DMS 273 treated with DMSO at 0.1 percent for 48 hours (cell line): ENCODE data around the gene BPIFB4.
"Not testable (repeated sequence)": the region's sequence is repeated elsewhere in the genome, so short reads cannot be mapped to it uniquely, and the experiment has no call there.

Experiments used
- DNase-seq: peaks from one replicate; lab custom pipeline; 2025; lab: John Stamatoyannopoulos, UW

Gene BPIFB4

DNA sequence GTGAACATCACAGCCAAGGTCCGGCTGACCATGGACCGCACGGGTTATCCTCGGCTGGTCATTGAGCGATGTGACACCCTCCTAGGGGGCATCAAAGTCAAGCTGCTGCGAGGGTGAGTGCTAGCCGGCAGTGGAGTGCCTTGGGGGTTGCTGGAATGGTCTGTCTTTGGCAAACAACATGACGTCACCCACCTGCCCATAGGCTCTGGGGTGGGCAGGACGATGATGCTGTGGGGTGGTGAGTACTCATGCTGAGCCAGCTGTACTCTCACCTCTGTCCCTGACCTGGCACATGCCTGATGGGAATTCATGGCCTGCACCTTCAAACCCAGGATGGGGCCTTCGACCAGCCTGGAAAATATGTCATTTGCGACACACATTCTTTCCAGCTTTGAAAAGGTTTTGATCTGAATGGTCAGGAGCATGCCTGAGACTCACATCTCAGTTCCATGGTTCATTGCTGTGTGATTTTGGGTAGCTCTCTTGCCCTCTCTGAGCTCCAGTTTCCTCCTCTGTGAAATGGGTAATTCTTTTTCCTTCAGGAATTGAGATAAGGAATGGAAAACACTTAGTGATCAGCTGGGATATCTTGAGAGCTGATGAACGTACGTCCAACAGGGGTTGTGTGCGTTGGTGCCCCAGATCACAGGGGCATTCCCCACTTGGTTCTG lies 6.7 kb downstream of the BPIFB4 start:
- DNase-seq = no peak

- DNase-seq = no peak
These were observed 11.7 kb downstream of the BPIFB4 start for GRCh38 chr20:33091147-33091546.

- DNase-seq = no peak
These were observed 12.2 kb downstream of the BPIFB4 start for GRCh38 chr20:33091693-33092092.

DNA sequence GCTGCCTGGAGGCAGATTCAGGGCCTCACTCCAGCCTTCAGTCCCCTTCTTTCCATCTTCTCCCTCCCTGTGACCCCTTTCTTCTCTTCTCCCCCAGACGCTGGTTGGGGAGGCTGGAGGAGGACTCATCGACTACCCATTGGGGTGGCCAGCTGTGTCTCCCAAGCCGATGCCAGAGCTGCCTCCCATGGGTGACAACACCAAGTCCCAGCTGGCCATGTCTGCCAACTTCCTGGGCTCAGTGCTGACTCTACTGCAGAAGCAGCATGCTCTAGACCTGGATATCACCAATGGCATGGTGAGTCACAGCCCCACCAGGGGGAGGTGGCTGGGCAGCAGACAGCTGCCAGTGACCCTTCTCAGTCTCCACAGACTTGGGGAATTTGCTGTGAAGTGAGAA lies 12.9 kb downstream of the BPIFB4 start:
- no peak for DNase-seq

DNA sequence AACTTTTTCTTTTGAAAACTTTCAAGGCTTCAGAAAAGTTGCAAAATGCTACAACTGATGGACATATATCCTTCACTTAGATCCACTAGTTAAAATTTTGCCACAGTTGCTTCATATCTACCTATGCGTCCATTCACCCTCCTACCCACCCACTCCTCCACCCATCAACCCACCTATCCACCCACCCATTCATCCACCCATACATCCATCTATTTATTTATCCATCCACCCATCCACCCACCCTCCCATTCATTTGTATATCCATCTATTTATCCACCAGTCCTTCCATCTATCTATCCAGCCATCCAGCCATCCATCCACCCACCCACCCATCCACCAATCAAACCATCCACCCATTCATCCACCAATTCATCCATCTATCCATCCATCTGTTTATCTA lies 13.6 kb downstream of the BPIFB4 start:
- DNase-seq = no peak

- DNase-seq = no peak
These were observed 14.1 kb downstream of the BPIFB4 start for GRCh38 chr20:33093582-33093981.

DNA sequence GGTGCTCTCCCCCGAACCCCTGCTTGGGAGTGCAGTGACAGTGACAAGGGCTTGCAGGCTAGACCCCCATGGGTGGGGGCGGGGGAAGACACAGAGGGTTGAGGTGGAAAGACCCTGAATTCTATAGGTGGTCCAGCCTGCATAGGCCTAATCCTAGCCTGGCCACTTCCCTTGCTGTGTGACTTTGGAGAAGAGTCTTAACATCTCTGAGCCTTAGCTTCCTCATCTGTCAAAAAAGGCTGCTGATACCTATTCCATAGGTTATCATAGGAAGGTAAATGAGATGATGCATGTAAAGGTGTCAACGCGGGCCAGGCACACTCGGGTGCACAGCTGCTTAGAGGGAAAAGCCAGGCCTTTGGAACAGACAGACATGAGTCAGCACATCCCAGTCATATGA lies 15.8 kb downstream of the BPIFB4 start:
- DNase-seq = no peak

- DNase-seq = peak; percentile 51
These were observed 16.6 kb downstream of the BPIFB4 start for GRCh38 chr20:33095902-33096584.

DNA sequence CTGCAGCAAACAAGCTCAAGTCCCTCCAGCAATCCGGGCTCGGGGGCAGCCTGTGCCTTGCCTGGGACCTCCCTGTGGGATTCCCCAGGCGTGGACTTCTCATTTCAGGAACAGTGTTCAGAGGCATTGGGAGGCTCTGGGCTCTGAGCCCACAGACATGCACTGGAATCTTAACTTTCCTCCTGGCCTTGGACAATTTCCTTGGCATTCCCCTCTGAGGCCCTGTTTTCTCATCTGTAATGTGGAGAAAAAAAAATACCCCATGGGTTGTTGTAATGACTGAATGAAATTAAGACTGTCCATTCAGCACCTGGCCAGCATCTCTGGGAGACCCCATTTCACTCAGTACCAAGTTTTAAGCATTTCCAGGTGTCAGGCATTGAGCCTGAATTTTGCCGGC lies 17.6 kb downstream of the BPIFB4 start:
- no peak for DNase-seq

DNA sequence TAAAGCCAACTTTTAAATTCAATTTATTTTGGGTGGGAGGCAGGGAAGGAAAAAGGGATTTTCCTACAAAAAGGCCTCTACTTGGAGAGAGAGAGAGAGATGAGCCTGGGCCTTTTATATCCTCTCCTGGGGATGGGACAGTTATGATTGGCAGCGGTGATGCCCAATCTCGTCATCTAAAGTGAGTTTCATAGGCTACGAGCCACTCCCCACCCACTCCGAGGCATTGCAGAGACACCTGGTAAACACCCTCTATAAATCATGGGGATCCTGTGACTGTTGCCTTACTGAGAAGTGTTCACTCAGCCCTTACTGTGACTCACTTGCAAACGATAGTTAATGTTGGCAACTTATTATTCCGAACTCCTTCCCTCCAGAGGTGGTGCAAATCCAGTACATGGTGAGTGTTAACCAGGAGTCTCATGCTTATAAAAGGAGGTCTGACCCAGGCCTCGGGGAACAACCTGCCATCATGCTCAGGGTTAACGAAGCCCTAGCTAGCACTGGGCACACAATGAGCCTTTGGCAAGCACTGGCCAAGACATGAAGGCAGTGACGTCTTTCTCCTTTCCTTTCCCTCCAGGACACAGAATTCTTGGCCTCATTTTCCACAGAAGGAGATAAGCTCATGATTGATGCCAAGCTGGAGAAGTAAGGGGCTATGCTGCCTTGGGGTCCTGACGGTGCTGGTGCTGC lies 20.5 kb downstream of the BPIFB4 start:
- DNase-seq = no peak

- no peak for DNase-seq
These were observed 24.1 kb downstream of the BPIFB4 start for GRCh38 chr20:33103556-33103955.

GRCh38 chr20:33104336-33104735 lies 24.9 kb downstream of the BPIFB4 start:
- no peak for DNase-seq

DNA sequence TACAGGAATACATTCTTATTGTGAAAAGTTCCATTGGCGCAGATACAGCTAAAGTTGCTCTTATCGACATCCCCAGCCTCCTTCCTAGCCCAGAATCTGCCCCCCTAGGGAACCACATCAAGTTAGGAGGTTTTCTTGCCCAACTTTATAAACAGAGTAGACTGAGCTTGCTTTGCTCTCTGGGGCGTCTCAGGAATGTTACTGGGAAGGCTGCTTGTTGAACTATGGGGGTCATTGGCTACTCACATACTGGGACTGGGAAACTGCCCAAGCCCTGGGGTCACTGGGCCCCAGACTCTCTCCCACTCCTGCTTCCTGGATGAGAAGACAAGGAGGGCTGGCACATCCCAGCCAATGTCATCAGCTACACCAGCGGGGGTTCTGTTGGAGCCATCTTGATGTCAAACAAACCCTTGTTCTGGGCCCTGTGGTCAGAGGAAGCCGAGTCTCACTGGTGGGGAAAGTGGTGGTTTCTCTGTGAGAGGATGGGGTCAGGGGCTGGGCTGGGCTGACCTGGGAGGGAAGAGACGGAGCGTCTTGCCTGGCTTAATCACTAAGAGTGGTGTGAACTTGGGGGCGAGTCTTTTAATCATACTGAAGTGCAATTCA lies 26.0 kb downstream of the BPIFB4 start:
- no peak for DNase-seq

- DNase-seq = not testable (repeated sequence)
These were observed 26.7 kb downstream of the BPIFB4 start for GRCh38 chr20:33106058-33106620.

DNA sequence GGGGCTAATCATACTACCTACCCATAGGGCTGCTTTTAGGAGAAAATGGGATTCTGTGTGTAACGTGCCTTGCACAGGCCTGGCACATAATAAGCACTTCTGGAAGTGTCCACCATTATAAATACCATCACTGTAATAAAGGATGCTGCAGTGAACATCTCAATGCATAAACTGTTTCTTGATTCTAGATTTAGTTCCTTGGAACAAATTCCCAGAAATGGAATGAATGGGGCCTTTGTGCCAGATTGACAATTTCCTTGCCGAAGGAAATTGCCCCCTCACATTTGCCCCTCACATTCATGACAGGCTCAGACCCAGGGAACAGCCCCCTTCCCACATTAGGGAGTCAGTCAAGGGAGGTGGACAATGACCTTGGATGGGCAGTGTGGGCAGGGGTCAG lies 29.2 kb downstream of the BPIFB4 start:
- DNase-seq = no peak

- DNase-seq = no peak
These were observed 30.8 kb downstream of the BPIFB4 start for GRCh38 chr20:33110147-33110825.

- DNase-seq = no peak
These were observed 31.9 kb downstream of the BPIFB4 start for GRCh38 chr20:33111306-33111705.

DNA sequence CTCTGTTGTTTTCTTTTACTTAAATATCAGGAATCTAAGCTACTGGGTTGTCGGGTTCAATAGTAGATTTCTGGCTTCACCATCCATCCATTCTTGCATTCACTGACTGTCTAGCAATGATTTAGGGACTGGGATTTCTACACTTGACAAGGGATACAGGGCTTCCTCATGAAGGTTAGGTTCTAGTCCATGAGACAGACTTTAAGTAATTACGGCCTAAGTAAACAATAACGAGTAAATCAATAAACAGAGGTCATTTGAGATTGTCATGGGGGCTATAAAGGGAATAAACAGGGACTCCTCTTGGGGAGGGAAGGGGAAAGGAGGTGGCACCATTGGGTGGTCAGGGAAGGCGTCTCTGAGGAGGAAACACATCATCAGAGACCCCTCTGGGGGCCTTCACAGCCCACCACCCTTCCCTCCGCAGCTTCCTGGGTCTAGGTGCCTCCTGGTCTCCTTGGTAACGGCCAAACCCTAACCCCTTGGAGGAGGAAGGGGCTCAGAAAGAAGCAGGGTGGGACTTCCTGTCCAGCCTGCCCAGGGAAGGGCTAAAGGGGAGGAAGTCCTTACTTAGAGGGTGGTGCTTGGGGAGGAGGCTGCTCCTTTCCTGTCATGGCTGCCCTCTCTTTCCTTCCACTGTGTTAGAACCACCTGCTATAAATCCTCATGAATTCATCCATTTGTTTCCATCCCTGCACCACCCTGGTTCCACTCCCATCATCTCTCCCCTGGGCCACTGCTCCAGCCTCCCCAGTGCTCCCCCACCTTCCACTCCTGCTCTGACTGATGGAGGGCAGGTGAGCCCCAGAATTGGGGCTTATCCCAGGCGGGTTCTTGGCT lies 33.3 kb downstream of the BPIFB4 start:
- no peak for DNase-seq

DNA sequence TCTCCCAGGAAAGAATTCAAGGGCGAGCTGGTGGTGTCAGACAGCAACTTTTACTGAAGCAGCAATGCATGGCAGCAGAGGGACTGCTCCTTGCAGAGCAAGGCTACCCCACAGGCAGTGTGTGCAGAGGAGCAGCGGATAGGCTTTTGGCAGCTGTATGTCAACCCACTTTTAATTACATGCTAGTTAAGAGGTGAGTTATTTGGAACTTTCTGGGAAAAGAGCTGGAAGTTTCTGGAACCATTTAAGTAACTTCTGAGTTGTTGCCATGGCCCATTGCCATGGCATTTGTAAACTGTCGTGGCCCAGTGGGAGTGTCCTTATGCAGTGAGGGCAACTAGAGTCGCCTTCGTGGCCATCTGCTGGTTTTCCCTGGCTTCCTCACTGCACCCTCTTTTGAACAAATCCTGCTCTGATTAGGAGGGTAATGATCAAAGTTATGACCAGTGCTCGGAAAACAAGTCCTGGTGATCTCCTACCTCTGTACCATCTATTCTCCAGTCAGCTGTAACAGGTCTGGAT lies 34.0 kb downstream of the BPIFB4 start:
- no peak for DNase-seq

- DNase-seq = not testable (repeated sequence)
These were observed 36.1 kb downstream of the BPIFB4 start for GRCh38 chr20:33115501-33115900.
